Keratinocyte (primary cell): ENCODE results near the gene C22orf31. TPM values are rescaled to one million over a fixed set of nuclear protein-coding genes. Genes with fewer than 3 reads are reported as not detected.

Experiments
- DNase-seq: peaks from one replicate; pipeline ENCODE4 v3.0.0-alpha.2; 2011; ENCODE audit warnings: low read depth, missing footprints, low spot score
- FAIRE-seq: peaks from 2 replicates; lab custom pipeline; 2011; peaks lifted over from hg19 to GRCh38; lab: Jason Lieb, UNC
- H2AFZ ChIP-seq: 2 replicates; pipeline ENCODE4 v1.6.0; 2012; ENCODE audit warnings: low read length, control low read depth, inconsistent platforms; ENCODE audit not compliant: control insufficient read depth
- H3K27ac ChIP-seq: 2 replicates; pipeline ENCODE4 v1.5.1; 2011; ENCODE audit warnings: low read length; ENCODE audit not compliant: control insufficient read depth, insufficient read depth
- H3K27me3 ChIP-seq: 3 replicates; pipeline ENCODE4 v1.6.0; 2011; ENCODE audit warnings: low read length; ENCODE audit not compliant: control insufficient read depth, insufficient read depth; ENCODE audit errors: extremely low read depth
- H3K36me3 ChIP-seq, 2 experiments: 2 replicates in 1 of 2; 3 replicates in 1 of 2; pipeline ENCODE4 v1.5.1; 2011; ENCODE audit warnings: low read length in 2 of 2, mild to moderate bottlenecking in 1 of 2; ENCODE audit not compliant: control insufficient read depth in 2 of 2, insufficient read depth in 2 of 2; ENCODE audit errors: extremely low read depth in 1 of 2
- H3K4me1 ChIP-seq: 3 replicates; pipeline ENCODE4 v1.5.1; 2011; ENCODE audit warnings: low read length; ENCODE audit not compliant: control insufficient read depth, insufficient read depth; ENCODE audit errors: extremely low read depth
- H3K4me2 ChIP-seq: 3 replicates; pipeline ENCODE4 v1.6.0; 2011; ENCODE audit warnings: low read depth, low read length; ENCODE audit not compliant: control insufficient read depth, insufficient read depth; ENCODE audit errors: extremely low read depth
- H3K4me3 ChIP-seq, 3 experiments: fragments of 200-600 bp in 1 of 3; sonication (generic) in 1 of 3; 2 replicates in 2 of 3; 3 replicates in 1 of 3; pipeline ENCODE4 v1.5.1; 2011 to 2016; ENCODE audit warnings: low read length in 3 of 3, mild to moderate bottlenecking in 3 of 3, control low read depth in 2 of 3, inconsistent platforms in 1 of 3, low read depth in 1 of 3, mixed read lengths in 1 of 3, mixed run types in 1 of 3, moderate library complexity in 1 of 3; ENCODE audit not compliant: control insufficient read depth in 2 of 3, insufficient read depth in 2 of 3; ENCODE audit errors: extremely low read depth in 1 of 3
- H3K79me2 ChIP-seq: 2 replicates; pipeline ENCODE4 v1.6.0; 2012; ENCODE audit warnings: low read length; ENCODE audit not compliant: control insufficient read depth, insufficient read depth
- H3K9ac ChIP-seq: 3 replicates; pipeline ENCODE4 v1.6.0; 2011; ENCODE audit warnings: low read length; ENCODE audit not compliant: control insufficient read depth, insufficient read depth; ENCODE audit errors: extremely low read depth
- H3K9me1 ChIP-seq: 3 replicates; pipeline ENCODE4 v1.6.0; 2011; ENCODE audit warnings: low read length; ENCODE audit not compliant: control insufficient read depth, insufficient read depth; ENCODE audit errors: extremely low read depth
- H3K9me3 ChIP-seq: 2 replicates; pipeline ENCODE4 v1.5.1; 2012; ENCODE audit warnings: low read depth, low read length; ENCODE audit not compliant: control insufficient read depth
- H4K20me1 ChIP-seq: 3 replicates; pipeline ENCODE4 v1.6.0; 2011; ENCODE audit warnings: low read length; ENCODE audit not compliant: control insufficient read depth, insufficient read depth; ENCODE audit errors: extremely low read depth
- CTCF ChIP-seq, 3 experiments: IDR thresholded peaks in 1 of 3; conservative IDR thresholded peaks in 1 of 3; optimal IDR thresholded peaks in 1 of 3; 2 replicates in 2 of 3; 3 replicates in 1 of 3; pipeline versions ENCODE3 to v1.5.1; 2011; ENCODE audit warnings: low read length in 3 of 3, mild to moderate bottlenecking in 3 of 3, moderate library complexity in 2 of 3, control low read depth in 1 of 3, inconsistent platforms in 1 of 3; ENCODE audit not compliant: insufficient read depth in 2 of 3; ENCODE audit errors: extremely low read depth in 1 of 3
- EZH2 ChIP-seq: IDR thresholded peaks from one replicate; pipeline ENCODE4 v1.6.1; 2012; ENCODE audit warnings: inconsistent platforms, mild to moderate bottlenecking, low read length, moderate library complexity
- dilution Hi-C: fragments of 300-500 bp; cut with MboI; formaldehyde crosslinking; loops from one replicate; pipeline ENCODE4 v1.7.0; 2020; ENCODE audit warnings: low sequenced_read_pairs; ENCODE audit not compliant: extremely low pct_ligation_motif_present
- polyA plus RNA-seq, 5 experiments: library from polyadenylated mRNA; depleted of rRNA in 3 of 5; stranded (reverse) in 3 of 5; stranded (forward) in 1 of 5; unstranded in 1 of 5; fragments of >200 nt; gene quantifications; 1 replicate in 1 of 5; 2 replicates in 3 of 5; 3 replicates in 1 of 5; pipeline versions ENCODE4 v1.2.1 to v1.2.3, GENCODE V29; 2011 to 2012; ENCODE audit warnings: missing spikeins in 2 of 5, low read depth in 1 of 5, low replicate concordance in 1 of 5

The C22orf31 gene
- polyA plus RNA-seq, 1 donor (not counting 4 experiments of a cell fraction or from before 2014, with no cell fraction given) = not detected

- Histone ChIP-seq H3K79me2 (no peaks in the 10 kb centered on the region), H3K9me1 (no peaks in the 10 kb centered on the region), H3K4me1 (peaks cover 26% of the 10 kb centered on the region), H3K36me3 (no peaks in the 10 kb centered on the region), H3K9ac (no peak overlapping the region), H3K27ac (no peak overlapping the region), H4K20me1 (no peaks in the 10 kb centered on the region), H2AFZ (peak overlapping the region; percentile 59), H3K4me2 (peak overlapping the region; percentile 86), H3K4me3 (peak overlapping the region; percentile 71 to 76 (median 74)), H3K27me3 (no peaks in the 10 kb centered on the region), H3K9me3 (no peaks in the 10 kb centered on the region)
- FAIRE-seq (no peak), DNase-seq (no peak)
- dilution Hi-C loops = no loop called here
- no peak for TF ChIP-seq EZH2
- no peak for TF ChIP-seq CTCF (optimal IDR thresholded peaks at IDR 0.05 in 1 of 3, IDR thresholded peaks at IDR 0.05 in 1 of 3, conservative IDR thresholded peaks at IDR 0.05 in 1 of 3; ENCODE audit: extremely low read depth in 1 of 3, insufficient read depth in 2 of 3, low read length in 3 of 3)
Measured at GRCh38 chr22:29074276-29074772, 12.7 kb upstream of the C22orf31 start.

- peak overlapping the region; percentile 71 to 76 (median 74) for H3K4me3 ChIP-seq
- peak overlapping the region; percentile 73 for H3K9ac ChIP-seq
- H3K79me2 ChIP-seq = no peaks in the 10 kb centered on the region
- H3K4me2 ChIP-seq = peak overlapping the region; percentile 86
- H3K9me3 ChIP-seq = no peaks in the 10 kb centered on the region
- no peaks in the 10 kb centered on the region for H3K36me3 ChIP-seq
- no peaks in the 10 kb centered on the region for H3K9me1 ChIP-seq
- DNase-seq (no peak), FAIRE-seq (no peak)
- peak overlapping the region; percentile 59 for H2AFZ ChIP-seq
- H4K20me1 ChIP-seq = no peaks in the 10 kb centered on the region
- H3K4me1 ChIP-seq = peaks cover 25% of the 10 kb centered on the region
- dilution Hi-C loops = no loop called here
- no peaks in the 10 kb centered on the region for H3K27me3 ChIP-seq
- no peak for TF ChIP-seq EZH2
- TF ChIP-seq CTCF (optimal IDR thresholded peaks at IDR 0.05 in 1 of 3, IDR thresholded peaks at IDR 0.05 in 1 of 3, conservative IDR thresholded peaks at IDR 0.05 in 1 of 3; ENCODE audit: extremely low read depth in 1 of 3, insufficient read depth in 2 of 3, low read length in 3 of 3) = no peak
- peak overlapping the region; percentile 10 for H3K27ac ChIP-seq
Measured at GRCh38 chr22:29073618-29074275, 12.1 kb upstream of the C22orf31 start.
